WTC11 (cell line): ENCODE measurements around the gene C12orf56. TPM values are rescaled to one million over a fixed set of nuclear protein-coding genes. Genes with fewer than 3 reads are reported as not detected.

ENCODE experiments used
- ATF1 ChIP-seq: sonication (generic); formaldehyde crosslinking; IDR thresholded peaks from 2 replicates; pipeline ENCODE4 v1.8.1; 2023; ENCODE audit warnings: mild to moderate bottlenecking, moderate library complexity, missing genetic modification reagents
- CBFB ChIP-seq: sonication (generic); formaldehyde crosslinking; IDR thresholded peaks from 2 replicates; pipeline ENCODE4 v1.8.1; 2022; ENCODE audit warnings: mild to moderate bottlenecking, low read depth, missing genetic modification reagents
- EMX1 ChIP-seq: fragments of 250-450 bp; sonication (Bioruptor Pico); IDR thresholded peaks from 2 replicates; pipeline ENCODE4 v1.8.0; 2021; ENCODE audit warnings: mild to moderate bottlenecking
- ESRRA ChIP-seq: sonication (generic); formaldehyde crosslinking; IDR thresholded peaks from 2 replicates; pipeline ENCODE4 v1.8.1; 2022; ENCODE audit warnings: mild to moderate bottlenecking, missing genetic modification reagents, borderline replicate concordance
- ETV6 ChIP-seq: sonication (generic); formaldehyde crosslinking; IDR thresholded peaks from 2 replicates; pipeline ENCODE4 v1.8.1; 2022; ENCODE audit warnings: mild to moderate bottlenecking, missing genetic modification reagents
- FOXK1 ChIP-seq: sonication (generic); formaldehyde crosslinking; IDR thresholded peaks from 2 replicates; pipeline ENCODE4 v1.8.0; 2022; ENCODE audit warnings: mild to moderate bottlenecking, moderate library complexity, missing genetic modification reagents
- FOXP1 ChIP-seq: sonication (generic); formaldehyde crosslinking; IDR thresholded peaks from 2 replicates; pipeline ENCODE4 v1.8.0; 2022; ENCODE audit warnings: missing genetic modification reagents, mild to moderate bottlenecking, moderate library complexity, borderline replicate concordance
- GTF2I ChIP-seq: fragments of 250-450 bp; sonication (Bioruptor Pico); conservative IDR thresholded peaks from 2 replicates; pipeline ENCODE4 v1.4.0; 2021; ENCODE audit warnings: mild to moderate bottlenecking
- JAZF1 ChIP-seq: fragments of 250-450 bp; sonication (Bioruptor Pico); IDR thresholded peaks from 2 replicates; pipeline ENCODE4 v1.9.0; 2021; ENCODE audit warnings: moderate library complexity, mild to moderate bottlenecking, inconsistent platforms
- JUN ChIP-seq: sonication (generic); formaldehyde crosslinking; IDR thresholded peaks from 2 replicates; pipeline ENCODE4 v1.8.0; 2023; ENCODE audit warnings: mild to moderate bottlenecking, missing genetic modification reagents
- KAT7 ChIP-seq: sonication (generic); formaldehyde crosslinking; IDR thresholded peaks from 2 replicates; pipeline ENCODE4 v1.8.1; 2023; ENCODE audit warnings: missing genetic modification reagents, mild to moderate bottlenecking, borderline replicate concordance
- NFE2L1 ChIP-seq: sonication (generic); formaldehyde crosslinking; IDR thresholded peaks from 2 replicates; pipeline ENCODE4 v1.8.1; 2023; ENCODE audit warnings: missing genetic modification reagents
- NFYB ChIP-seq: sonication (generic); formaldehyde crosslinking; conservative IDR thresholded peaks from 2 replicates; pipeline ENCODE4 v1.8.0; 2022; ENCODE audit warnings: low read depth, missing genetic modification reagents
- SP1 ChIP-seq: sonication (generic); formaldehyde crosslinking; conservative IDR thresholded peaks from 2 replicates; pipeline ENCODE4 v1.8.1; 2022; ENCODE audit warnings: missing genetic modification reagents
- ZBTB21 ChIP-seq: sonication (generic); formaldehyde crosslinking; IDR thresholded peaks from 2 replicates; pipeline ENCODE4 v1.8.1; 2023; ENCODE audit warnings: mild to moderate bottlenecking, missing genetic modification reagents, borderline replicate concordance
- ZNF219 ChIP-seq: sonication (generic); formaldehyde crosslinking; IDR thresholded peaks from 2 replicates; pipeline ENCODE4 v1.8.0; 2023; ENCODE audit warnings: missing genetic modification reagents, mild to moderate bottlenecking, borderline replicate concordance
- ZNF232 ChIP-seq: sonication (generic); formaldehyde crosslinking; IDR thresholded peaks from 2 replicates; pipeline ENCODE4 v1.8.0; 2022; ENCODE audit warnings: mild to moderate bottlenecking, missing genetic modification reagents
- ZNF423 ChIP-seq: fragments of 250-450 bp; sonication (Bioruptor Pico); IDR thresholded peaks from 2 replicates; pipeline ENCODE4 v2.1.2; 2022; ENCODE audit warnings: mild to moderate bottlenecking, moderate library complexity
- total RNA-seq: library from RNA; stranded (reverse); gene quantifications from 3 replicates; pipeline ENCODE4 v1.2.3, GENCODE V29; 2021
- TF ChIP-seq, protein P1 (sequence below): fragments of 250-450 bp; sonication (Bioruptor Pico); IDR thresholded peaks from 2 replicates; pipeline ENCODE4 v1.9.0; 2021; ENCODE audit warnings: moderate library complexity, mild to moderate bottlenecking, inconsistent platforms, borderline replicate concordance
- TF ChIP-seq, protein P2 (sequence below): sonication (generic); formaldehyde crosslinking; IDR thresholded peaks from 2 replicates; pipeline ENCODE4 v1.8.0; 2022; ENCODE audit warnings: mild to moderate bottlenecking, missing genetic modification reagents
- TF ChIP-seq, protein P3 (sequence below): sonication (generic); formaldehyde crosslinking; IDR thresholded peaks from 2 replicates; pipeline ENCODE4 v1.8.0; 2022; ENCODE audit warnings: mild to moderate bottlenecking, missing genetic modification reagents
- TF ChIP-seq, protein P4 (sequence below): sonication (generic); formaldehyde crosslinking; conservative IDR thresholded peaks from 2 replicates; pipeline ENCODE4 v1.8.1; 2022; ENCODE audit warnings: mild to moderate bottlenecking, missing genetic modification reagents
- TF ChIP-seq, protein P5 (sequence below): sonication (generic); formaldehyde crosslinking; IDR thresholded peaks from 2 replicates; pipeline ENCODE4 v1.8.1; 2023; ENCODE audit warnings: mild to moderate bottlenecking, missing genetic modification reagents, moderate library complexity
- TF ChIP-seq, protein P6 (sequence below): sonication (generic); formaldehyde crosslinking; IDR thresholded peaks from 2 replicates; pipeline ENCODE4 v1.8.1; 2022; ENCODE audit warnings: missing genetic modification reagents, borderline replicate concordance
- TF ChIP-seq, protein P7 (sequence below): sonication (generic); formaldehyde crosslinking; IDR thresholded peaks from 2 replicates; pipeline ENCODE4 v1.8.1; 2022; ENCODE audit warnings: low read depth, mild to moderate bottlenecking, moderate library complexity, missing genetic modification reagents, borderline replicate concordance
- TF ChIP-seq, protein P8 (sequence below): sonication (generic); formaldehyde crosslinking; IDR thresholded peaks from 2 replicates; pipeline ENCODE4 v1.8.1; 2022; ENCODE audit warnings: low read depth, missing genetic modification reagents, borderline replicate concordance
- TF ChIP-seq, protein P9 (sequence below): sonication (generic); formaldehyde crosslinking; IDR thresholded peaks from 2 replicates; pipeline ENCODE4 v1.8.1; 2022; ENCODE audit warnings: mild to moderate bottlenecking, moderate library complexity, missing genetic modification reagents
- TF ChIP-seq, protein P10 (sequence below): sonication (generic); formaldehyde crosslinking; IDR thresholded peaks from 2 replicates; pipeline ENCODE4 v1.8.0; 2022; ENCODE audit warnings: mild to moderate bottlenecking, missing genetic modification reagents

C12orf56 gene
- total RNA-seq, 1 experiment from 2014 or later, result 2.5 TPM

DNA sequence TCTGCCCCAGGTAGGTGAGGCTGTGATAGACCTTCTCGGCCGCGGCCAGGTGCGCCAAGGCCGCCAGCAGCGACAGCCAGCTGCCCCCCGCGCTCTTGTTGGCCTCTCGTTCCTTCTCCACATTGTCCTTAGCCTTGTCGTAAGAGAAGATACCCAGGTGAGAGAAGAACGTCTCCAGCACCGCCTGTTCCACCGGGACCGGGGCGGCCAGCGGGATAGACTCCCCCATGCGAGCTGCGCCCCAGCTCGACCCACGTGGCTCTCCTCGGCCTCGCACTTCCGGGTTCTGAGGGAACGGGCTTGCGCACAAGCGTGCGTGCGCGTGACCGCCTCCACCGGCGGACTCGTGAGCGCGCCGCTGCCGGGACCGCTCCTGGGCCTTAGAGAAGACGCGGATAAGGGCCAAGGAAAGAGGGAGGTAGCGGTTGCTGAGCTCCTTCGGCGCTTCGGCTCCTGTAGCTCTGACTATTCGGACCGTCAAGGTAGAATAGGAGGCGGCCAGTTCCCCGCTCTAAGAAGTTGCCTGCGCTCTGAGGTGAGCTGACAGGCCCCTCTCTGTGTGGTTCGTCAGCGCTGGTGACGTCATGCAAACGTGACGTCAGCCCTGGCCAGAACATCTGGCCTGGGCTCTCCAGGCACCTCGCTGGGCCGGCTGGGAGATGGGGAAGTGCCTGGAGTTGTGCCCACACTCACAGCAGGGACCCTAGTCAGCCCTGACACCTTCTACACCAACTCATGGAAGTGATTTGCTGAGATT is 168.4 kb downstream of the C12orf56 start, which contains the start of gene KICS2 (continued):
- TF ChIP-seq, protein P1, sequence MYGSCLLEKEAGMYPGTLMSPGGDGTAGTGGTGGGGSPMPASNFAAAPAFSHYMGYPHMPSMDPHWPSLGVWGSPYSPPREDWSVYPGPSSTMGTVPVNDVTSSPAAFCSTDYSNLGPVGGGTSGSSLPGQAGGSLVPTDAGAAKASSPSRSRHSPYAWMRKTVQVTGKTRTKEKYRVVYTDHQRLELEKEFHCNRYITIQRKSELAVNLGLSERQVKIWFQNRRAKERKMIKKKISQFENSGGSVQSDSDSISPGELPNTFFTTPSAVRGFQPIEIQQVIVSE (CRISPR knock-in tag), result no peak
- TF ChIP-seq, protein P2, sequence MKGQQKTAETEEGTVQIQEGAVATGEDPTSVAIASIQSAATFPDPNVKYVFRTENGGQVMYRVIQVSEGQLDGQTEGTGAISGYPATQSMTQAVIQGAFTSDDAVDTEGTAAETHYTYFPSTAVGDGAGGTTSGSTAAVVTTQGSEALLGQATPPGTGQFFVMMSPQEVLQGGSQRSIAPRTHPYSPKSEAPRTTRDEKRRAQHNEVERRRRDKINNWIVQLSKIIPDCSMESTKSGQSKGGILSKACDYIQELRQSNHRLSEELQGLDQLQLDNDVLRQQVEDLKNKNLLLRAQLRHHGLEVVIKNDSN (CRISPR knock-in tag), result peak; percentile 90
- no peak for TF ChIP-seq EMX1 (CRISPR knock-in tag)
- TF ChIP-seq KAT7 (CRISPR knock-in tag), result peak; percentile 87; the same call in 1 of the 2 replicates
- peak; percentile 99 for TF ChIP-seq ETV6 (CRISPR knock-in tag)
- TF ChIP-seq ZBTB21 (CRISPR knock-in tag), result peak; percentile 99
- TF ChIP-seq NFYB (CRISPR knock-in tag), result 0 out of 2 replicates have a peak, but pooled peaks have one; percentile 31
- TF ChIP-seq NFE2L1 (CRISPR knock-in tag), result 0 out of 2 replicates have a peak, but pooled peaks have one; percentile 49
- TF ChIP-seq, protein P3, sequence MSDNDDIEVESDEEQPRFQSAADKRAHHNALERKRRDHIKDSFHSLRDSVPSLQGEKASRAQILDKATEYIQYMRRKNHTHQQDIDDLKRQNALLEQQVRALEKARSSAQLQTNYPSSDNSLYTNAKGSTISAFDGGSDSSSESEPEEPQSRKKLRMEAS (CRISPR knock-in tag), result peak; percentile 100
- TF ChIP-seq GTF2I (CRISPR knock-in tag), result no peak
- TF ChIP-seq FOXK1 (CRISPR knock-in tag), result peak; percentile 80
- TF ChIP-seq JAZF1 (CRISPR knock-in tag), result no peak
- peak; percentile 76; the same call in 1 of the 2 replicates for TF ChIP-seq ZNF232 (CRISPR knock-in tag)
- TF ChIP-seq, protein P4, sequence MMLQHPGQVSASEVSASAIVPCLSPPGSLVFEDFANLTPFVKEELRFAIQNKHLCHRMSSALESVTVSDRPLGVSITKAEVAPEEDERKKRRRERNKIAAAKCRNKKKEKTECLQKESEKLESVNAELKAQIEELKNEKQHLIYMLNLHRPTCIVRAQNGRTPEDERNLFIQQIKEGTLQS (CRISPR knock-in tag), result no peak
- TF ChIP-seq, protein P5, sequence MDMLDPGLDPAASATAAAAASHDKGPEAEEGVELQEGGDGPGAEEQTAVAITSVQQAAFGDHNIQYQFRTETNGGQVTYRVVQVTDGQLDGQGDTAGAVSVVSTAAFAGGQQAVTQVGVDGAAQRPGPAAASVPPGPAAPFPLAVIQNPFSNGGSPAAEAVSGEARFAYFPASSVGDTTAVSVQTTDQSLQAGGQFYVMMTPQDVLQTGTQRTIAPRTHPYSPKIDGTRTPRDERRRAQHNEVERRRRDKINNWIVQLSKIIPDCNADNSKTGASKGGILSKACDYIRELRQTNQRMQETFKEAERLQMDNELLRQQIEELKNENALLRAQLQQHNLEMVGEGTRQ (CRISPR knock-in tag), result peak; percentile 91
- TF ChIP-seq, protein P6, sequence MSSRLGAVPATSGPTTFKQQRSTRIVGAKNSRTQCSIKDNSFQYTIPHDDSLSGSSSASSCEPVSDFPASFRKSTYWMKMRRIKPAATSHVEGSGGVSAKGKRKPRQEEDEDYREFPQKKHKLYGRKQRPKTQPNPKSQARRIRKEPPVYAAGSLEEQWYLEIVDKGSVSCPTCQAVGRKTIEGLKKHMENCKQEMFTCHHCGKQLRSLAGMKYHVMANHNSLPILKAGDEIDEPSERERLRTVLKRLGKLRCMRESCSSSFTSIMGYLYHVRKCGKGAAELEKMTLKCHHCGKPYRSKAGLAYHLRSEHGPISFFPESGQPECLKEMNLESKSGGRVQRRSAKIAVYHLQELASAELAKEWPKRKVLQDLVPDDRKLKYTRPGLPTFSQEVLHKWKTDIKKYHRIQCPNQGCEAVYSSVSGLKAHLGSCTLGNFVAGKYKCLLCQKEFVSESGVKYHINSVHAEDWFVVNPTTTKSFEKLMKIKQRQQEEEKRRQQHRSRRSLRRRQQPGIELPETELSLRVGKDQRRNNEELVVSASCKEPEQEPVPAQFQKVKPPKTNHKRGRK (CRISPR knock-in tag), result no peak
- TF ChIP-seq ZNF423 (CRISPR knock-in tag), result no peak
- TF ChIP-seq, protein P7, sequence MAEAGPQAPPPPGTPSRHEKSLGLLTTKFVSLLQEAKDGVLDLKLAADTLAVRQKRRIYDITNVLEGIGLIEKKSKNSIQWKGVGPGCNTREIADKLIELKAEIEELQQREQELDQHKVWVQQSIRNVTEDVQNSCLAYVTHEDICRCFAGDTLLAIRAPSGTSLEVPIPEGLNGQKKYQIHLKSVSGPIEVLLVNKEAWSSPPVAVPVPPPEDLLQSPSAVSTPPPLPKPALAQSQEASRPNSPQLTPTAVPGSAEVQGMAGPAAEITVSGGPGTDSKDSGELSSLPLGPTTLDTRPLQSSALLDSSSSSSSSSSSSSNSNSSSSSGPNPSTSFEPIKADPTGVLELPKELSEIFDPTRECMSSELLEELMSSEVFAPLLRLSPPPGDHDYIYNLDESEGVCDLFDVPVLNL, result no peak
- no peak for TF ChIP-seq JUN (CRISPR knock-in tag)
- TF ChIP-seq ATF1 (CRISPR knock-in tag), result no peak
- no peak for TF ChIP-seq ZNF219 (CRISPR knock-in tag)
- peak; percentile 56; the same call in 1 of the 2 replicates for TF ChIP-seq ESRRA (CRISPR knock-in tag)
- TF ChIP-seq SP1 (CRISPR knock-in tag), result peak; percentile 83
- TF ChIP-seq FOXP1, result peak; percentile 93
- TF ChIP-seq, protein P8, sequence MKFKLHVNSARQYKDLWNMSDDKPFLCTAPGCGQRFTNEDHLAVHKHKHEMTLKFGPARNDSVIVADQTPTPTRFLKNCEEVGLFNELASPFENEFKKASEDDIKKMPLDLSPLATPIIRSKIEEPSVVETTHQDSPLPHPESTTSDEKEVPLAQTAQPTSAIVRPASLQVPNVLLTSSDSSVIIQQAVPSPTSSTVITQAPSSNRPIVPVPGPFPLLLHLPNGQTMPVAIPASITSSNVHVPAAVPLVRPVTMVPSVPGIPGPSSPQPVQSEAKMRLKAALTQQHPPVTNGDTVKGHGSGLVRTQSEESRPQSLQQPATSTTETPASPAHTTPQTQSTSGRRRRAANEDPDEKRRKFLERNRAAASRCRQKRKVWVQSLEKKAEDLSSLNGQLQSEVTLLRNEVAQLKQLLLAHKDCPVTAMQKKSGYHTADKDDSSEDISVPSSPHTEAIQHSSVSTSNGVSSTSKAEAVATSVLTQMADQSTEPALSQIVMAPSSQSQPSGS (CRISPR knock-in tag), result no peak
- TF ChIP-seq, protein P9, sequence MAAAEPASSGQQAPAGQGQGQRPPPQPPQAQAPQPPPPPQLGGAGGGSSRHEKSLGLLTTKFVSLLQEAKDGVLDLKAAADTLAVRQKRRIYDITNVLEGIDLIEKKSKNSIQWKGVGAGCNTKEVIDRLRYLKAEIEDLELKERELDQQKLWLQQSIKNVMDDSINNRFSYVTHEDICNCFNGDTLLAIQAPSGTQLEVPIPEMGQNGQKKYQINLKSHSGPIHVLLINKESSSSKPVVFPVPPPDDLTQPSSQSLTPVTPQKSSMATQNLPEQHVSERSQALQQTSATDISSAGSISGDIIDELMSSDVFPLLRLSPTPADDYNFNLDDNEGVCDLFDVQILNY (CRISPR knock-in tag), result 0 out of 2 replicates have a peak, but pooled peaks have one; percentile 39
- TF ChIP-seq, protein P10, sequence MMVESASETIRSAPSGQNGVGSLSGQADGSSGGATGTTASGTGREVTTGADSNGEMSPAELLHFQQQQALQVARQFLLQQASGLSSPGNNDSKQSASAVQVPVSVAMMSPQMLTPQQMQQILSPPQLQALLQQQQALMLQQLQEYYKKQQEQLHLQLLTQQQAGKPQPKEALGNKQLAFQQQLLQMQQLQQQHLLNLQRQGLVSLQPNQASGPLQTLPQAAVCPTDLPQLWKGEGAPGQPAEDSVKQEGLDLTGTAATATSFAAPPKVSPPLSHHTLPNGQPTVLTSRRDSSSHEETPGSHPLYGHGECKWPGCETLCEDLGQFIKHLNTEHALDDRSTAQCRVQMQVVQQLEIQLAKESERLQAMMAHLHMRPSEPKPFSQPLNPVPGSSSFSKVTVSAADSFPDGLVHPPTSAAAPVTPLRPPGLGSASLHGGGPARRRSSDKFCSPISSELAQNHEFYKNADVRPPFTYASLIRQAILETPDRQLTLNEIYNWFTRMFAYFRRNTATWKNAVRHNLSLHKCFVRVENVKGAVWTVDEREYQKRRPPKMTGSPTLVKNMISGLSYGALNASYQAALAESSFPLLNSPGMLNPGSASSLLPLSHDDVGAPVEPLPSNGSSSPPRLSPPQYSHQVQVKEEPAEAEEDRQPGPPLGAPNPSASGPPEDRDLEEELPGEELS (CRISPR knock-in tag), result no peak; the same call in none of the 2 replicates
- TF ChIP-seq CBFB (CRISPR knock-in tag), result no peak
